Measurements from ENCODE around the gene FANCI. TPM values are rescaled to one million over a fixed set of nuclear protein-coding genes. Genes with fewer than 3 reads are reported as not detected.

FANCI gene
- total RNA-seq, 1 donor, result 41.0 TPM

- no peak overlapping the region for H3K4me3 ChIP-seq (ENCODE audit: low read depth, low read length)
- DNase-seq (ENCODE audit: low read depth), result no peak
- TF ChIP-seq CTCF (IDR thresholded peaks at IDR 0.05; ENCODE audit: insufficient read depth, low read depth, low read length), result no peak
These were observed 66.2 kb downstream of the FANCI start for GRCh38 chr15:89309993-89310392.

GRCh38 chr15:89315375-89315929, 71.7 kb downstream of the FANCI start:
- DNase-seq (ENCODE audit: low read depth), result no peak
- no peak overlapping the region for H3K4me3 ChIP-seq (ENCODE audit: low read depth, low read length)
- TF ChIP-seq CTCF (IDR thresholded peaks at IDR 0.05; ENCODE audit: insufficient read depth, low read depth, low read length), result no peak

GRCh38 chr15:89316504-89316903, 72.7 kb downstream of the FANCI start:
- H3K4me3 ChIP-seq (ENCODE audit: low read depth, low read length), result no peak overlapping the region
- no peak for TF ChIP-seq CTCF (IDR thresholded peaks at IDR 0.05; ENCODE audit: insufficient read depth, low read depth, low read length)

GRCh38 chr15:89317186-89317720, 73.5 kb downstream of the FANCI start:
- DNase-seq (ENCODE audit: low read depth), result no peak
- no peak overlapping the region for H3K4me3 ChIP-seq (ENCODE audit: low read depth, low read length)
- TF ChIP-seq CTCF (IDR thresholded peaks at IDR 0.05; ENCODE audit: insufficient read depth, low read depth, low read length), result no peak

More at GRCh38 chr15:89316504-89316903, 72.7 kb downstream of the FANCI start:
- no peak for DNase-seq (ENCODE audit: low read depth)

GRCh38 chr15:89319678-89320077, 75.9 kb downstream of the FANCI start:
- no peak for DNase-seq (ENCODE audit: low read depth)
- H3K4me3 ChIP-seq (ENCODE audit: low read depth, low read length), result no peak overlapping the region
- TF ChIP-seq CTCF (IDR thresholded peaks at IDR 0.05; ENCODE audit: insufficient read depth, low read depth, low read length), result no peak

- DNase-seq (ENCODE audit: low read depth), result no peak
- no peak for TF ChIP-seq CTCF (IDR thresholded peaks at IDR 0.05; ENCODE audit: insufficient read depth, low read depth, low read length)
- no peak overlapping the region for H3K4me3 ChIP-seq (ENCODE audit: low read depth, low read length)
These were observed 76.4 kb downstream of the FANCI start for GRCh38 chr15:89320200-89320599.
